Stimulated activated CD8-positive, alpha-beta memory T cell treated with anti-CD3 and anti-CD28 coated beads, Interleukin-15, amount 100 ng/mL, for 48 hours (primary cell): ENCODE data around the gene HMOX1.

Source experiments
- DNase-seq, 2 donors: peaks; one replicate each; pipeline ENCODE4 v3.0.0-alpha.2; 2020; ENCODE audit warnings: low read depth in 2 of 2

HMOX1 gene

DNA sequence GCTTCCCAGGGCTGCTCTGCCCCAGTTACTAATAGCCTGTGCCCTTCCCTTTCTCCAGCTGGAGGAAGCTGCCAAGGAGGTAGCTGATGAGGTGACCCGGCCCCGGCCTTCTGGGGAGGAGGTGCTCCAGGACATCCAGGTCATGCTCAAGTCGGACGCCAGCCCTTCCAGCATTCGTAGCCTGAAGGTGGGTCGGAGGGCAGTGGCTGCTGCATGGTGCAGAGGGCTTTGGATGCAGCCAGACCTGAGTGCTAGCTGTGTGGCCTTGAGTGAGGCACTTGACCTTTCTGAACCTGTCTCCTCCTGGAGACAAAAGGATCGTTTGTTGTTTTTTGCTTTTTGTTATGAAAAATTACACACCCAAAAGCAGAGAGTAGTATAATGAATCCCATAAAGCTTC lies 22.5 kb downstream of the HMOX1 start:
- DNase-seq: no peak

DNA sequence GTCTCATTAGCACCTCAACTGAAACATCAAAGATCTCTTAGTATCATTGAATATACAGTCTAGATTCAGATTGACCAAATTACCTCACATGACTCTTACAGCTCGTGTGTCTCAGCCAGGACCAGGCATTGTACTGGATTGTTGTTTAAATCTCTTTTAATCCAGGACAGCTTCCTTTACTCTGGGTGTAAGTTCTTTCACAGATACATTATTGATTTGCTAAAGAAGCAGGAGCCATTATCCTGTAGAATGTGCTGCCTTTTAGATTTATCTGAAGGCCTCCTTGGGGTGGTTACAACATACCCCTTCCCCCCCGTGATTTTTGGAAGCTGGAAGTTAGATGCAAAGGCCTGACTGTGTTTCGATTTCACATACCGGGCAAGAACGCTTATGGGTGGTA lies 23.3 kb downstream of the HMOX1 start:
- DNase-seq: no peak

GRCh38 chr22:35406443-35406842 lies 25.5 kb downstream of the HMOX1 start:
- no peak for DNase-seq

- no peak for DNase-seq
Measured at GRCh38 chr22:35407362-35407761, 26.5 kb downstream of the HMOX1 start.

DNA sequence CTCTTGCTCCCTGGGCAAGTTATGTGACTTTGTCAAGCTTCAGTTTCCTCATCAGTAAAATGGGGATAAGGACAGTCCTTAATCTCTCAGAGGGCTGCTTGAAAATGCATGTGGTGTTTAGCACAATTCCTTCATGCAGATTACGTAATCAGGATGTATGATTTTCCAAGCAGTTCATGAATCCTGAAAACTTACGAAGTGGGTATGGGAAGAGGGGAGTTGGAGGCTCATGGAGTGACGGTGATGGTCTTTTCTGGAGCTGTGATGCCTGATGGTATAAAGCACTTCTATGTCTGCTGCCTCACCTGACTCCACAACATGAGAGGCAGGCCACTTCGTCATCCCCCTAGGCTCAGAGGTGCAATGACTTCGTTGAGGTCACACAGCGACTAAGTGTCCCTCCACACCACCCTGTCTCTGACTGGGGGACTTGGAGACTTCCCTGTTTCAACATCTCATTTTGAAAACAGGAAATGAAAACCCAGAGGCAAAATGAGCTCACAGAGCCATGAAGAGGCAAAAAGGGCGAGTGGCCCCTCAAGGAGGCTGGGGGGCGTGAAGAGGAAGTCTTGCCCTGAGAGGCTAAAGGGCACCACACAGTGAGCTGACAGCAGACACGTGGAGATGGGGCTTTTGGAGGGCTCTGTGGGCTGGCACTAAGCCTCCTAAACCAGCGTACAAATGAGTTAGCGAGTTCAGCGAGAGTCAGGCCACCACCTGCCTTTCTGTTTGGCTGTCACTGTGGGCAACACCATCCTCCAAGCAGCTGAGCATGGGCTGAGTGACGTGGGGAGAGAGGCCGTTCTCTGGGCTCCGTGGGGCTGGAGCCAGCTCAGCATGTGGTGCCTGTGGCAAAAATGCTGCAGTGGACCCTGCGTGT lies 29.1 kb downstream of the HMOX1 start:
- DNase-seq: peak in 1 of 2 donors; percentile 15

DNA sequence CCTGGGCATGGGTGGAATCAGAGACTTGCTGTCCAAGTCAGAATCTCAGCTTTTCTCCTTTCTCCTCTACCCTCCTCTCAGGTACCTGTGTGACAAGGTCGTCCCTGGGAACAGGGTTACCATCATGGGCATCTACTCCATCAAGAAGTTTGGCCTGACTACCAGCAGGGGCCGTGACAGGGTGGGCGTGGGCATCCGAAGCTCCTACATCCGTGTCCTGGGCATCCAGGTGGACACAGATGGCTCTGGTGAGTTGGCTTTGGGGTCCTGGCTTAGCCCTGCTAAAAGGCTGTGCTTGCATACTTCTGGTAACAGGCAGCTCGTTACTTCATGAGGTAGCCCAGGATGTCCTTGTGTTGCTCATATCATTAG lies 29.8 kb downstream of the HMOX1 start:
- no peak for DNase-seq

- no peak for DNase-seq
Measured at GRCh38 chr22:35411102-35411501, 30.2 kb downstream of the HMOX1 start.

DNA sequence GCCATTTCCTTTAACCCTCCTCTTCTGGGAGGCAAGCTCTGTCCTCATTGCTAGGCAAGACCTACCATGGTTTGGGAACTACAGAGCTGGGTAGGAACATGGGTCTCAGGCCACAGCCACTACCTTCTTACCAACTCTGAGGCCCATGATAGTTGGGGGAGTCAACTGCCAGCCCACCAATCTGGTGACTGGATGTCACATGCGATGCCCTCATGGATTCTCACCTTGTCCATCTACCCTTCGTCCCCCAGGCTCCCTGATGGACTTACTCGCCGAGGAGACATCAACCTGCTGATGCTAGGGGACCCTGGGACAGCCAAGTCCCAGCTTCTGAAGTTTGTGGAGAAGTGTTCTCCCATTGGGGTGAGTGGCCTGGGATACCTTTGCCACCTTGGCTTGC lies 32.7 kb downstream of the HMOX1 start:
- no peak for DNase-seq

DNA sequence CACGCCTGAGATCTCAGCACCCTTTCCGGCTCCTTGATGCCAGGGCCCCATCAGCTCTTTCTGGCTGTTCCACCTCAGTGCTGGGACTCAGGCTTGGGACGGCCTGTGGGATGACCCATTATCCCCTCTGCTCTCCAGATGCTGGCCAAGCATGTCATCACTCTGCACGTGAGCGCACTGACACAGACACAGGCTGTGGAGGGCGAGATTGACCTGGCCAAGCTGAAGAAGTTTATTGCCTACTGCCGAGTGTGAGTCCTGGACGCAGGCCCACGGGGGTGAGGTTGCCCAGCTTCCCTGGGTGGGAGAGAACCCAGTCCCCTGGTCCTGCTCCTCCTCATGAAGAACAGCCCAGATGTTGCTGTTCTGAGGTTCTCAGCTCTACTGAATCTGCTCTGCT lies 36.7 kb downstream of the HMOX1 start:
- no peak for DNase-seq

GRCh38 chr22:35418088-35418487 lies 37.2 kb downstream of the HMOX1 start:
- DNase-seq: no peak

DNA sequence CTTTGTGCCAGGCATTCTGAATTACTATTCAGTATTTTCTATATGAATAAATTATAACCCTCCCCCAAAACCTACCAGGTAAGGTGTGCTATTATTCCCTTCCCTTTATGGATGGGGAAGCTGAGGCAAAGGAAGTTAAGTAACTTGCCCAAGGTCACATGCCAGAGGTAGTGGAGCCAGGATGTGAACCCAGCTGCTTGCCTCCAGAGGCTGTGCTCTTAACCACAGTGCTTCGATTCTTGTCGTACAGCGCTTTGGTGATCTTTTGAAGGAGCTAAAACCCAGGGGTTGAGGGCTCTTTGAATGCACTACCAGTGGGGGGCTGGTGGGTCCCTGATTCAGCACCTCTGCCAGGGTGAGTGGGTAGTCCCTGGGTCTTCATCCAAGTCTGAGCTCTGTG lies 37.8 kb downstream of the HMOX1 start:
- DNase-seq: no peak

- DNase-seq: no peak
Measured at GRCh38 chr22:35419756-35420155, 38.9 kb downstream of the HMOX1 start.

DNA sequence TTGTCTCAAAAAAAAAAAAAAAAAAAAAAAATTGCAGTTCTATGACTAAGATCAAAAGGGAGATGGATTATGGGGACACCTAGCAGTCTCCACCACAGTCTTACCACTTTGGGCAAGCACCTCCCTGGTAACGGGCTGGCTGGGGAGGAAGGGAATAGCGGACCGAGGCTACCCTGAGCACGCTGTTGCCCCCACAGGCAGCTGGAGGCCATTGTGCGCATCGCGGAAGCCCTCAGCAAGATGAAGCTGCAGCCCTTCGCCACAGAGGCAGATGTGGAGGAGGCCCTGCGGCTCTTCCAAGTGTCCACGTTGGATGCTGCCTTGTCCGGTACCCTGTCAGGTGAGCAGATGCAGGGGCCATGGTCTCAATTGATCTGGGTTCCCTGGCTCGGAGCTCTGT lies 40.2 kb downstream of the HMOX1 start:
- DNase-seq: no peak

- no peak for DNase-seq
Measured at GRCh38 chr22:35422145-35422544, 41.2 kb downstream of the HMOX1 start.

GRCh38 chr22:35422936-35423335 lies 42.0 kb downstream of the HMOX1 start:
- DNase-seq: no peak

- no peak for DNase-seq
Measured at GRCh38 chr22:35424081-35424480, 43.2 kb downstream of the HMOX1 start.

DNA sequence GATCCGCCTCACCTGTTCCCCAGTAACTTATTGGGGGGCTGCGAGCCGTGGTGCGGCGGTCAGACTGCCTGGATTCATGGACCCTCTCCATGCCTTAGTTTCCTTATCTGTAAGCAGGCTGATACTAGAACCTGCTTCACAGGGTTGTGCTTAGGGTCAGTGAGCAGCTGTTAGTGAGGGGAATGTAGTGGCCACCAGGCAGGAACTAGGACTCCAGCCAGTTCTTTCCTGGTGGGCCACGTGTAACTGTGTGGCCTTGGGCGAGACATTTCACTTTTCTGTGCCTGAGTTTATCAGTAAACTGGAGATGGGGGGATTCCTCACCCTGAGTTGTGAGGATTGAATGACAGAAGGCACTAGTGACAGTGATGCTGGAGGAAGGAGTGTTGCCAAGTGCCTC lies 43.9 kb downstream of the HMOX1 start:
- no peak for DNase-seq

DNA sequence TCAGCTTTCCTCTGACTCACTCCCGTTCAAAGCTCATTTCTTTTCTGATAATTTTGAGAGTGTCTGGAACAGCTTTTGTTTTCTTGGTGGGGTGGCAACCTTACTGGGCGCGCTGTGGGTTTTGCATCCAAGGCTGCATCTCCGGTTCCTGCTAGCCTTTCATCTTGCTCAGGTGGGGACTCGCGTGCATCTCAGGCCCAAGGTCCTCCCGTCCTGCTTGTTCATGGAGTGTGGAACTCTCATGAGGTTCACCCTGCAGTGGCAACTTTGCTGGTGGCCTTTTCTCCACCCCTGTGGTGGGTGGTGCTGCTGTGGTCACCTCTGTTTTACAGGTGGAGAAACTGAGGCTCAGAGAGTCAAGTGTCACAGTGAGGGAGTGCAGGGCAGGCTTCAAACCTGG lies 44.6 kb downstream of the HMOX1 start:
- no peak for DNase-seq

DNA sequence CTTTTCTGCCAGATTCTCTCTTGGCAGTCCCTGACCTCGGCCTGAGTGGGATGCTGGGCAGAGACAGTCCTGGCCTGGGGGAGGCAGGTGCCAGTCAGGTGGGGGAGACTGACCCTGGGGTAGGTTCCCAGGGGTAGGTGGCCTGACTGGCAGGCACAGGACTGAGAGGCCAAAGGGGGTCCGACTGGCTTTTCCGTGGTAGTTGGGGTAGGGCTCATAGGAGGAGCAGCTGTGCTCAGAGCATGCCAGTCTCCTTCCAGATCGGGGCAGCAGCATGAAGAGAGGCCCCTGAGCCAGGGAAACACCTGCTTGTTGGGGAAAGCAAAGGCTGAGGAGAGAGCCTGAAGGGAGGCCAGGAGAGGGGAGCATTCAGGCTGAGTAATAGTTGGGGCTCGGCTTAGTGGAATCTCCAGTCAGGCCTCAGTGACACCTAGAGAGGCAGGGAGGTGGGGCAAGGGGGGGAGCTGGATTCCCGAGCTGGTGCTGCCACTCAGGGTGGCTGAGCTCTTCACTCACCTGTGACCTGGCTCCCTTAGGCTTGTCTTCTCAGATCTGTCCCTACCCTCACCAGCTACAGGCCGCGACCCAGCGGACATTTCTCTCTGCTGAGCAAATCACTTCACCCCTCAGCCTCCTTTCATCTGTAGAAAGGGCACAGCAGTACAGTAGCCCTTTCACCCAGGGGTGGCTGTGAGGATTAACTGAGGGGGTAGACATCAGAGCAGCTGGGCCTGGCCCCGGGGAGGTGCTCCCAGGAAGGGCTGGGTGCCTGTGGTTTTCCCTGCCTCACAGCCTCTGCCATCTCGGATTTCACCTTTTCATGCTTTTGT lies 45.3 kb downstream of the HMOX1 start:
- no peak for DNase-seq

DNA sequence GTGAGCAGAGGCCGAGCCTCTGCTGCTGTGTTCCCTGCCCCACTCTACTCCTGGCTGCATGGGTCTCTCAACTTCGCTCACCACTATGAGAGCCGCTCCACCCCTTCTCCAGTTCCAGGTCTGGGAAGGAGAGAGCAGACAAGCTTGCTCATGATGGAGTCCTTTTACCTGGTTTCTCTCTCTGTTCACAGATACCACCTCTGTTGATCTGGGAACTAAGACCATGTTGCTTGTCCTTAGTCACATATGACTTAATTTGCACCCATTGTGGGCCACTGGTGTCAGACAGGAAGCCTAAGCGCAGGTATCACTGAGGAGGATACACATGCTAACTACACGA lies 45.9 kb downstream of the HMOX1 start:
- no peak for DNase-seq

DNA sequence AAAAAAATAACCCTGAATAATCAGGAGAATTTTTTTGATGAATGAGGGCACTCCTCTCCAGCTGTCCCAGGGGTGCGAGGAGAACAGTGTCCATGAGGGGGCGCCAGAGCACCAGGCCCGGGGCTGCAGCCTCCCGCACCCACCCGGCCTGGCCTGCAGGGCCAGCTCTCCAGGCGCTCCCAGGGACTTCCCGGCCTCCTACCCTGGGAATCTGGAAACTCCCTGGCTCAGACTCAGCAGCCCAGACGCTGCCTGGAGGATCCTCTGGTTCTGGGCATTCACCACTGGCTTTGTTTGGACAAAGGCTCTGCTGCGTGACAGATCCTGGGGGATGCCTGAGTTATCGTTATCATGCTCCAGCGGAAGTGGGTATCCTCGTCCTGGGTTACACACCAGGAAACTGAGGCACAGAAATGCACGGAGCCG lies 50.0 kb downstream of the HMOX1 start:
- peak; percentile 36 to 40 for DNase-seq

DNA sequence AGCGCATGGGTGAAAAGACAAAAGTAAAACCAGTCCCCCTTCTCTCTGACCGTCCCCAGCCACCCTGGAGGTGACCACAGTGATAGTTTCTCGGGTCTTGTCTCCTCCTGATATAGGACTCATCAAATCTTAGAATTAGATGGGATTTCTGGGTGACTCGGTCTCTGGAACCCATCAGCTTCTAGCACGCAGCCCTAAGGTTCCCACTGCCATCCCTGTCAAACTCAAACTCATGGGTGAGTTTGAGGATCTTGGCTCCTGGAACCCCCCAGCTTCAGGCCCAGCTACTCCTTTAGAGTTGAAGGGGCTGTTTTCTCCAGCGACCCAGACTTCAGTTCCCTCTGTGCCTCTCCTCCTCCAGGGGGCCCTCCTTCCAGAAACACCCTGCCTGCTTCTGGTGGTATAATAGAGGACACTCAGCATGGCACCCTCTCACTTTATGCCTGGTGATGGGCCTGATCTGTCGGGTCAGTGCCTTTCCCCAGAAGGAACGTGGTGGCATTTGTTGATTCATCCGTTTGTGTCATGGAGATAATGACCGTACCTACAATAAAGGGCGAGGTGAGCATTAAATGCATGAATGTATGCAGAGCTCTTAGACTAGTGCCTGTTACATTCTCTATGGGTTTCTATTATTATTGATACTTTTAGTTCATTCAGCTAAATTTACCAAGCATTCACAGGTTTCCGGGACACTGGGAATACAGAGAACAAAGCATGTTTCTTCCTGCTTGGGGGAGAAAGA lies 50.8 kb downstream of the HMOX1 start:
- no peak for DNase-seq
